GM23248 (cell line): ENCODE data around the gene NAGPA. TPM values are rescaled to one million over a fixed set of nuclear protein-coding genes. Genes with fewer than 3 reads are reported as not detected.

Source experiments
- DNase-seq: peaks from one replicate; pipeline ENCODE4 v3.0.0-alpha.2; 2015
- H2AFZ ChIP-seq: fragments of 200-600 bp; sonication (generic); 2 replicates; pipeline ENCODE4 v1.6.1; 2016; ENCODE audit warnings: antibody characterized with exemption
- H3F3A ChIP-seq: fragments of 200-600 bp; sonication (generic); 2 replicates; pipeline ENCODE4 v1.6.1; 2016; ENCODE audit warnings: mild to moderate bottlenecking, antibody characterized with exemption, mixed run types; ENCODE audit not compliant: insufficient read depth
- H3K27ac ChIP-seq: fragments of 200-600 bp; sonication (generic); 2 replicates; pipeline ENCODE4 v1.5.1; 2016; ENCODE audit warnings: mild to moderate bottlenecking
- H3K27me3 ChIP-seq: fragments of 200-600 bp; sonication (generic); replicated peaks from 2 replicates; pipeline ENCODE4 v1.6.1; 2016; ENCODE audit warnings: mild to moderate bottlenecking; ENCODE audit not compliant: insufficient read depth
- H3K36me3 ChIP-seq: fragments of 200-600 bp; sonication (generic); 2 replicates; pipeline ENCODE4 v1.6.1; 2016; ENCODE audit warnings: low read depth, mild to moderate bottlenecking
- H3K4me1 ChIP-seq: fragments of 200-600 bp; sonication (generic); 2 replicates; pipeline ENCODE4 v1.6.1; 2016; ENCODE audit warnings: mild to moderate bottlenecking; ENCODE audit not compliant: insufficient read depth
- H3K4me2 ChIP-seq: fragments of 200-600 bp; sonication (generic); one replicate; pipeline ENCODE4 v1.6.1; 2016; ENCODE audit warnings: mild to moderate bottlenecking; ENCODE audit not compliant: unreplicated experiment
- H3K4me3 ChIP-seq: fragments of 200-600 bp; sonication (generic); 2 replicates; pipeline ENCODE4 v1.5.1; 2016; ENCODE audit warnings: mild to moderate bottlenecking
- H3K79me2 ChIP-seq: fragments of 200-600 bp; sonication (generic); 2 replicates; pipeline ENCODE4 v1.6.1; 2016; ENCODE audit warnings: mild to moderate bottlenecking; ENCODE audit not compliant: insufficient read depth
- H3K9ac ChIP-seq: fragments of 200-600 bp; sonication (generic); 2 replicates; pipeline ENCODE4 v1.6.1; 2016; ENCODE audit warnings: mild to moderate bottlenecking
- H3K9me2 ChIP-seq: fragments of 200-600 bp; sonication (generic); 2 replicates; pipeline ENCODE4 v1.6.1; 2016; ENCODE audit warnings: mixed run types, mild to moderate bottlenecking, moderate library complexity; ENCODE audit not compliant: insufficient read depth
- H3K9me3 ChIP-seq: fragments of 200-600 bp; sonication (generic); one replicate; pipeline ENCODE4 v1.6.1; 2017; ENCODE audit warnings: low read depth
- H4K20me1 ChIP-seq: fragments of 200-600 bp; sonication (generic); 2 replicates; pipeline ENCODE4 v1.6.0; 2016; ENCODE audit not compliant: insufficient read depth
- EZH2 ChIP-seq: fragments of 200-600 bp; sonication (generic); IDR thresholded peaks from 2 replicates; pipeline ENCODE4 v1.6.1; 2018; ENCODE audit warnings: antibody characterized with exemption, mild to moderate bottlenecking; ENCODE audit not compliant: insufficient read depth, poor library complexity, severe bottlenecking
- EZH2phosphoT487 ChIP-seq: fragments of 200-600 bp; sonication (generic); IDR thresholded peaks from 2 replicates; pipeline ENCODE4 v1.6.1; 2018; ENCODE audit warnings: antibody characterized with exemption, moderate library complexity, mild to moderate bottlenecking, low read depth; ENCODE audit not compliant: insufficient read depth
- WGBS, 2 experiments: methylation state at CpG; one replicate each; pipeline ENCODE4 v1.1.6; 2015 to 2017; ENCODE audit warnings: low lambda C conversion rate in 2 of 2, low coverage in 1 of 2; ENCODE audit errors: missing lambda C conversion rate in 2 of 2; 5-methylcytosine and 5-hydroxymethylcytosine counted together
- in situ Hi-C: fragments of 300-500 bp; cut with MboI; formaldehyde crosslinking; loops from 2 replicates; pipeline ENCODE4 v1.15.0; 2020
- polyA plus RNA-seq: library from polyadenylated mRNA; unstranded; fragments of >200 nt; fragmentation: Nextera tagmentation; extraction: Ambion mirVana; gene quantifications from 2 replicates; pipeline ENCODE4 v1.2.1, GENCODE V29; 2016
- total RNA-seq: library from RNA; depleted of rRNA; stranded (reverse); fragments of >200 nt; shearing (Covaris generic); gene quantifications from 2 replicates; pipeline ENCODE4 v1.2.3, GENCODE V29; 2014

The NAGPA gene
- total and polyA plus RNA-seq, 2 experiments from 2014 or later: 16.3 to 61.0 TPM

DNA sequence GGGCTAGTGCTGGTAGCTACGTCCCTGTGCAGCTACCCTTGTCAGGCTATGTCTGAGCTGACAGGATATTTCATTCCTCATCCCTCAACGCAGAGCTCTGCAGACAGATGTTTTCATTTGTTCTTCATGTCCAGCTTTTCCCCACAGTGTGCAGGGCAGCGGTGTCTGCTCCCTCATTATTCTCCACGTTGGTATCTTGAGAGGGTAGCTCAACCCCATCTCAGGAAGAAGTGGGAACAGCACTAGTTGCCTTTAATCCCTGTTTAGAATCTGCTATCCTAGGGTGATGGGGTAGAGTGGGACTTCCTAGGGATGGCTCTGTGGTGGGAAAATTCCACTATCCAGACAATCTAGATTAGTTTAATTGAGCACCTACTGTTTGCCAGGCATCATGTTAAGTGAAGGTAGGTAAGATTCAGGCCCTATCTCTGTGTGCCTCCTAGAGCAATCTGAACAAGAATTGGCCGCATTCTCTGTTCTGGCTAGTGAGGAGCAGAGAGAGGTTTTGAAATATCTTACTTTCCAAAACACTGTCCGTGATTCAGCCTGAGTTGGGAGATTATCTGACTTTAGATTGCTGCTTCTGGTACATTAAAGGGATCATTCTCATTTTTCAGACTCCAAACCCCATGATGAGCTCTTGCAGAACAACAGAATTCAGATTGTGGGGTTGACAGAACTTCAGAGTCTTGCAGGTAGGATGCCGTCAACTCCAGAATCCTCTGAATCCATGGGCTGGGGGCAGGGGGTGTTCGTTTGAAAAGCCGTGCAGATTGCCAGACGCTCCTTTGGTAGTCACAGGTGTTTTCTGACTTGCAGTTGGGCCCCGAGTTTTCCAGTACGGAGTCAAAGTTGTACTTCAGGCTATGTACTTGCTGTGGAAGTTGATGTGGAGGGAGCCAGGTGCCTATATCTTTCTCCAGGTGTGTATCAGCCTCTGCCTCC, 38.9 kb upstream of the NAGPA start:
- no peaks in the 10 kb centered on the region for H4K20me1 ChIP-seq
- H3K9me2 ChIP-seq: no peaks in the 10 kb centered on the region
- no peaks in the 10 kb centered on the region for H3K9me3 ChIP-seq
- DNase-seq: peak; percentile 56
- in situ Hi-C loops: no loop called here
- TF ChIP-seq EZH2phosphoT487 (no peak), EZH2 (no peak)
- H2AFZ ChIP-seq: peak overlapping the region; percentile 95
- peak overlapping the region; percentile 96 for H3K4me2 ChIP-seq
- H3K36me3 ChIP-seq: no peaks in the 10 kb centered on the region
- H3K9ac ChIP-seq: peak overlapping the region; percentile 92
- H3K79me2 ChIP-seq: peaks cover 33% of the 10 kb centered on the region
- peak overlapping the region; percentile 86 for H3K4me3 ChIP-seq
- H3K4me1 ChIP-seq: peaks cover 19% of the 10 kb centered on the region
- peak overlapping the region; percentile 88 for H3K27ac ChIP-seq
- no peaks in the 10 kb centered on the region for H3K27me3 ChIP-seq
- 45% methylated on average over 12 of the region's 12 CpGs for WGBS, 2 experiments
- peaks cover 18% of the 10 kb centered on the region for H3F3A ChIP-seq

DNA sequence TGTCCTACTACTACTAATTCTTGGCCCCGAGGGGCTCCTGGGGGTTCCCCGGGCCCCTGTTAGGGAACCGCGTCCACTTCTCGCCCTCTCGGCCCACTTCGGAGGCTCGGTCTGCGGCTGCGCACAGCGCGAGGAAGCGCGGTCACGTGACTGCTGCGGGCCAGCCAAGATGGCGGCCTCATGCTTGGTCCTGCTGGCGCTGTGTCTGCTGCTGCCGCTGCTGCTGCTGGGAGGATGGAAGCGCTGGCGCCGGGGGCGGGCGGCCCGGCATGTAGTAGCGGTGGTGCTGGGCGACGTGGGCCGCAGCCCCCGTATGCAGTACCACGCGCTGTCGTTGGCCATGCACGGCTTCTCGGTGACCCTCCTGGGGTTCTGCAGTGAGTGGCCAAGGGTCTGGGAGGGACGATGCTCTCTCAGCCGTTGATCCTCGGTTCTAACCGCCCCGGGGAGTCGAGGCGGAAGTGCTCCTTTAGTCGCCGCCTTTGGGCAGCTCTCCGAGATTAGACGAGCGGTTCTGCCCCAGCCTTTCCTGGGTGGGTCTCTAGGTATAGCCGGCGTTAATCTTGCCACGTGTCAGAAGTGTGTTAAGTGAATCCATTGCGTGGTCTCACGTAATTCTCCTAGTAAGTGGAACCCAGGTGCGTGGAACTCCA, 38.1 kb upstream of the NAGPA start, which contains the start of gene ALG1:
ALG1 (plus strand) TSS at position 163 of the 653 bp plus-strand sequence; CDS start at position 170, 7 bp downstream.
- H3K9me3 ChIP-seq: no peaks in the 10 kb centered on the region
- H3K4me1 ChIP-seq: peaks cover 19% of the 10 kb centered on the region
- H4K20me1 ChIP-seq: no peaks in the 10 kb centered on the region
- H2AFZ ChIP-seq: peak within 1 kb of the TSS; percentile 95
- H3K4me2 ChIP-seq: peak within 1 kb of the TSS; percentile 96
- in situ Hi-C loops: no loop called here
- peaks cover 33% of the 10 kb centered on the region for H3K79me2 ChIP-seq
- 1% methylated on average over 39 to 53 of the region's 53 CpGs for WGBS, 2 experiments
- peak within 1 kb of the TSS; percentile 86 for H3K4me3 ChIP-seq
- no peak for TF ChIP-seq EZH2phosphoT487
- TF ChIP-seq EZH2: no peak
- peak within 1 kb of the TSS; percentile 88 for H3K27ac ChIP-seq
- H3K9ac ChIP-seq: peak within 1 kb of the TSS; percentile 92
- peak; percentile 97 for DNase-seq
- H3K9me2 ChIP-seq: no peaks in the 10 kb centered on the region
- H3K36me3 ChIP-seq: no peaks in the 10 kb centered on the region
- H3K27me3 ChIP-seq: 0 out of 2 replicates have a peak, but pooled peaks cover under 1% of the 10 kb centered on the region
- H3F3A ChIP-seq: peaks cover 18% of the 10 kb centered on the region

DNA sequence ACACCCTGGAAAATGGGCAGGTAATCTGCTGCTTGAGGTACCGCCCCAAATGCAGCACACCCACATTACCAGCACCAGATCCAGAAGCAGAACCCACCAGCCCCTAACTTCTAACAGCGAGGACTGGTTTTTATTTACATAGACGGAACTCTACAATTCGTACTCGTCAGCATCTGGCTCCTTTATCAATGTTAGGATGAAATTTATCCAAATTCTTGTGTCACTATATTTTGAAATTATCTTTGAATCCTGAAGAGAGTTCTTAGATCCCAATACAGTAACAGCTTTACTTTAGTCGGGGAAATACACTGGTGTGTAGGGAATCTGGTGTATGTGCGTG, 37.6 kb upstream of the NAGPA start:
- H4K20me1 ChIP-seq: no peaks in the 10 kb centered on the region
- H3K4me3 ChIP-seq: peak overlapping the region; percentile 86
- in situ Hi-C loops: no loop called here
- H3K9me3 ChIP-seq: no peaks in the 10 kb centered on the region
- H3K4me2 ChIP-seq: peak overlapping the region; percentile 96
- peak overlapping the region; percentile 92 for H3K9ac ChIP-seq
- H3K27ac ChIP-seq: peak overlapping the region; percentile 88
- WGBS, 2 experiments: 17 to 19% methylated on average over 7 of the region's 7 CpGs
- peaks cover 6% of the 10 kb centered on the region; the same call in 1 of the 2 replicates for H3K27me3 ChIP-seq
- no peaks in the 10 kb centered on the region for H3K9me2 ChIP-seq
- H3K4me1 ChIP-seq: peaks cover 19% of the 10 kb centered on the region
- peak overlapping the region; percentile 95 for H2AFZ ChIP-seq
- no peaks in the 10 kb centered on the region for H3K36me3 ChIP-seq
- TF ChIP-seq EZH2phosphoT487: no peak
- no peak for TF ChIP-seq EZH2
- peaks cover 18% of the 10 kb centered on the region for H3F3A ChIP-seq
- no peak for DNase-seq
- H3K79me2 ChIP-seq: peaks cover 33% of the 10 kb centered on the region

DNA sequence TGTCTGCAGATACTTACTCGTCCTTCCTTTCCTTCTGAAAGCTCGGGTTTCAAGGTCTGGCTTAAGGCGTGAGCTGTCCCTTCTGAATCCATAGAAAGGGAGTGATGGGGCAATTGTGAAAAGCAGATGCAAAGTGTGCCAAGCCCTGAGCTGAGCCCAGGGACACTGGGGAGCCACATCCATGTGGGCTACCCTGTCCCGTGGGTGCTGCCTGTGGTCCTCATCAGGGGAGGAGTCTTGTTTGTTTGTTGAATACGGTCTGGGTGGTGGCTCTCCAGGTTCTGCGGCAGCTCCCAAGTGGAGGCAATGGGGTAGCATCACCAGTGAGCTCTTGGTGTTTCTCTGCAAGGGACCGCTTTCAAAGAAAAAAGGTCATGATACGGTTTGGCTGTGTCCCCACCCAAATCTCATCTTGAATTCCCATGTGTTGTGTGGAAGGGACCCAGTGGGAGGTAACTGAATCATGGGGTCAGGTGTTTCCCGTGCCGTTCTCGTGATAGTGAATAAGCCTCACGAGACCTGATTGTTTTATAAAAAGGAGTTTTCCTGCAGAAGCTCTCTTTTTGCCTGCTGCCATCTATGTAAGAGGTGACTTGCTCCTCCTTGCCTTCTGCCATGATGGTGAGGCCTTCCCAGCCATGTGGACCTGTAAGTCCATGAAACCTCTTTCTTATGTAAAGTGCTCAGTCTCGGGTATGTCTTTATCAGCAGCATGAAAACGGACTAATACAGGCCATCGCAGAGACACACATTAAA, 36.9 kb upstream of the NAGPA start:
- no peaks in the 10 kb centered on the region for H3K9me2 ChIP-seq

More for the DNA sequence above, 36.9 kb upstream of the NAGPA start:
- H3K79me2 ChIP-seq: peaks cover 33% of the 10 kb centered on the region
- 83% methylated on average over 15 of the region's 15 CpGs for WGBS, 2 experiments
- peak overlapping the region; percentile 95 for H2AFZ ChIP-seq
- no peaks in the 10 kb centered on the region for H4K20me1 ChIP-seq
- H3K27me3 ChIP-seq: peaks cover 8% of the 10 kb centered on the region; the same call in 1 of the 2 replicates
- TF ChIP-seq EZH2 (no peak), EZH2phosphoT487 (no peak)
- no peak for DNase-seq
- in situ Hi-C loops: no loop called here
- H3K4me2 ChIP-seq: no peak overlapping the region
- peaks cover 19% of the 10 kb centered on the region for H3K4me1 ChIP-seq
- H3K4me3 ChIP-seq: no peak overlapping the region
- no peak overlapping the region for H3K27ac ChIP-seq
- H3K9ac ChIP-seq: no peak overlapping the region; the same call in 1 of the 2 replicates
- H3K36me3 ChIP-seq: no peaks in the 10 kb centered on the region
- H3K9me3 ChIP-seq: no peaks in the 10 kb centered on the region
- peaks cover 18% of the 10 kb centered on the region for H3F3A ChIP-seq
